ENCODE measurements around the gene TIGAR.

DNA sequence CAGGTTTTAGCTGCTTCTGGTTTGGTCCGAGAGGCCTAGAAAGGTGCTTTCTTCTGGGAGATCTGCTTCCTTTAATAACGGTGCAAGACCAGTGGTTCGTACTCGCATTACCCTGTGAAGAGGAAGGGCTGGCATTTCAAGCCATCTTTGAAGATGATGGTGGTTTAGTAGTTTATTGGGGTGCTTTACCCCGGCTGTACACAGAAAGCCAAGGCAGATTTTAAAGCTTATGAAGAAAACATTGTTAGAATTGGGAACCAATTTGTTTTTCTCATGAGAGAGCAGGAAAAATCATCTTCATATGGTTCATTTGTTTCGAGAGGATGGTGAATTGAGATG is 43.8 kb upstream of the TIGAR start:
- TF ChIP-seq CTCF (IDR thresholded peaks at IDR 0.05) (peak in 1 of 3 experiments; percentile 56), POLR2A (IDR thresholded peaks at IDR 0.05) (no peak)
